GM21360 (cell line): ENCODE data around the gene ZNF827.

ENCODE experiments used
- ATAC-seq: cut with Tn5 transposase; IDR thresholded peaks from one replicate; pipeline ENCODE4 v1.9.1; 2021; ENCODE audit warnings: mild to moderate bottlenecking, moderate library complexity; ENCODE audit not compliant: unreplicated experiment

Gene ZNF827

DNA sequence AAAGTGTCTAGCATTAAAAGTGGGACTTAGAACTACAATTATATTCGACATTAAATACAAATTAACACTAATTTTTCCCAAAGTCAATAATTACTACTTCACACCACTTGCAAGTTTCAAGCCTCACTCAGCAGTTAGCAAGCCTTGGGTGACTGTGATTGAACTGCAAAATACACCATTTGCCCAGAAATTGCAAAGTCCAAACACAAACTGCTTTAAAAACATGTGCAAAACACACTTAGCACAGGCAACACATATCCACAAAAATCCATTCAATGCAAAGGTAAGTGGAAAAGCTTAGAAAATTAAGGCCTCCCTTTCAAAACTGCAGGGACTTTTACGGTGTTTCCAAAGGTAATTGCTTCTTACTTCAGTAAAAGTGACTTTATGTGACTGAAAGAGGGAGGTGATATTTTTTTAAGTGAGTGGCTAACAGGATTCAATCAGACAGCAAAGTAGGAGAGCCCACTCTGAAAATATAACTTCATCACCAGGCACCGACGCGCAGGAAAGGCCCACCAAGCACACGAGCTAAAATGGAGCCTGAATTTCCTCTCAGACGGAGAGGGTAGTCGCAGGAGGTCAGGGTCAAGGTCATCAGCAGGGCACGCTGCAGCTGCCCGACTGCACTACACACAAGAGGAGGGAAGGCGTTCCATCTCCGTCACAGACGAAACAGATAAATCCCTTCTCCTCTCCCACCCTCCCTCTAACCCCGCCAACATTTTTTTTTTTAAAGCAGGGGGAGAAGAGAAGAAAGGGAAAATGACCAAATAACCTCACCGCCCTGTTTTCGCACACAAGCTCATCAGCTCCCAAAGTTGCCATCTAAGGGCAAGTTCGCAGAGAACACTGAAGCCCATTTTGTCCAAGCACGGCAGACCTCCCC is 3.1 kb downstream of the ZNF827 start:
- ATAC-seq, result no peak

GRCh38 chr4:145934434-145935047 is 4.1 kb downstream of the ZNF827 start:
- ATAC-seq, result no peak

GRCh38 chr4:145933134-145933533 is 5.5 kb downstream of the ZNF827 start:
- no peak for ATAC-seq

- no peak for ATAC-seq
These were observed 7.2 kb downstream of the ZNF827 start for GRCh38 chr4:145931403-145931802.

DNA sequence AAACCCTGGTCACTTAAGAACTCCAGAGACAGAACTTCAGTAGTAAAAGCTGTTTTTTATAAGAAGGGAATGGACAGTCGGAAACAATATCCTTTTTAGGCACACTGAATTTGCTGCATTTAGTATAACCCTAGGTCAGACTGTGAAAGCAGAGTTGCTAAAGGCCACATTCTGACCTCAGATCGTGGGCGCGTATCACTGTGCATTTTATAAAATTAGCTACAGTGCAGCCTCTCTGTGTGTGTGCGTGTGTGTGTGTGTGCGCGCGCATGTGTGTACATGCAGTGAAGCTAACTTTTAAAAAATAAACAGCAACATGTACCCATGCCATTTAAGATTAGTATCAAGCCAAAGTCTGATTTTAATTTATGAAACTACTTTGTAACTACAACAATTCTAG is 8.0 kb downstream of the ZNF827 start:
- no peak for ATAC-seq

DNA sequence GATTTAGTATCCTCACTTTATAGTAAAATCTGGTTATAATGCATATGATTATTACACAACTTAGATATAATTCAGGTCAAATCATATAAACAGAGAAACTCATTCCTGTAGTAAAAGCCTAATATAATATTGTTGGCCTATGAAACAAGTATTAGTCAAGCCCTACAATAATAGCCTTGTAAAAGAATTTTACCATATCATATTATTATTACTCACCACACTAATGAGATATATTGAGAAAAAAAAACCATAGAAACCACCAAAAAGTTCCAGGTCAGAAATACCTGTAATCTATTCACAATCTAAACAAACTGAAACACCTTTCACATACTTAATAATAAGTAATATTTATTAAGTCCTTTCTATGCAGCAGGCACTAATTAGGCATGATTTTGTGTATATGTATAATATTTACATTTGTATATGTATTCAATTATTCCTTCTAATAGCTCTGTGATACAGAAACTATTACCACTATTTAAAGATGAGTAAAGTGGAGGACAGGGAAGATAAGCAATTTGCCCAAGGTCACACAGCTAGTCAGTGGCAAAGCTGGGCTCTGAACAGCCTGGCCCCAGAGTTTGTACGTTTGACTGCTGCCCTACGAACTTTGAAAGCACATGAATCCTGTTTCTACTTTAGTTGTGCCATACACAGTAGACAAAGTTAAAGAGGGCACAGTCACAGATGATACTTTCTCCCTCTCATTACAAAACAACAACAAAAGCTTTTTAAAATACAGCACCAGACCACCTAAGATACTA is 9.0 kb downstream of the ZNF827 start:
- no peak for ATAC-seq

- no peak for ATAC-seq
These were observed 9.9 kb downstream of the ZNF827 start for GRCh38 chr4:145928748-145929147.

- ATAC-seq, result no peak
These were observed 11.6 kb downstream of the ZNF827 start for GRCh38 chr4:145927030-145927429.

DNA sequence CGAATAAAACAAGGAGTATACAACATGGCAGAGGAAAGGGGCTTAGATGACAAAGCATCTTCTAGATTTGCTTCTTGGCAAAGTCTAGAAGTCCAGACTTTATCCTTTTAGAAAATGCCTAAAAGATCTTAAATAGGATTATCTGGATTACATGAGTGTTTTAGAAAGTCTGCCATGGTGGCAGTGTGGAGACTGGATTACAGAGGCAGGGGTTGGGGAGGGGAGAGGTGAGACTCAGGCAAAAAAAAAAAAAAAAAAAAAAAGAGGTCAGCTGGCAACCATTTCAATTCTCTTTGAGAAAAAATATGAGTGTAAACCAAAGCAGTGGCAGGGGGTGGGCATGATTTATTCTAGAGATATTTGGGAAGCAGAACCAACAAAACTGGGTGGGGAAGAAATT is 17.4 kb downstream of the ZNF827 start:
- ATAC-seq, result no peak

- no peak for ATAC-seq
These were observed 18.4 kb downstream of the ZNF827 start for GRCh38 chr4:145920205-145920604.

GRCh38 chr4:145912376-145912775 is 26.2 kb downstream of the ZNF827 start:
- ATAC-seq, result no peak

- ATAC-seq, result no peak
These were observed 28.9 kb downstream of the ZNF827 start for GRCh38 chr4:145909773-145910172.

- no peak for ATAC-seq
These were observed 29.3 kb downstream of the ZNF827 start for GRCh38 chr4:145909281-145909715.

DNA sequence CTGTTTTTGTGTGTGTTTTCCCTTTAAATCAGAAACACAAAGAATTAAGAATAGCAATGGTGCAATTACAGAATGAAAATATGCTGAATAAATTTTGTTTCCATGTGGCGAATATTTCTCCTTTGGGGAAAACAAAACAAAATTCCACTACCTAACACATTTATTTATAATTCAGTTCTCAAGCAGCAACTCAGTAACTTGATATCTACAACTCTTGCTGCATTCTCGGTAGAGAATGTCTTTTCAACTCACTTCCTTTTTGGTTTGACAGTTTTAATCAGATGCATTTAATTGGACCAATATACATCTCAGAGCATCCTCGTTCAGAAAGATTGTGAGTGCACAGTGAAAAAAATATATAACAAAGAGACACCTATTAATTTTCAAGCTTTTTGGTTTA is 30.8 kb downstream of the ZNF827 start:
- ATAC-seq, result no peak

DNA sequence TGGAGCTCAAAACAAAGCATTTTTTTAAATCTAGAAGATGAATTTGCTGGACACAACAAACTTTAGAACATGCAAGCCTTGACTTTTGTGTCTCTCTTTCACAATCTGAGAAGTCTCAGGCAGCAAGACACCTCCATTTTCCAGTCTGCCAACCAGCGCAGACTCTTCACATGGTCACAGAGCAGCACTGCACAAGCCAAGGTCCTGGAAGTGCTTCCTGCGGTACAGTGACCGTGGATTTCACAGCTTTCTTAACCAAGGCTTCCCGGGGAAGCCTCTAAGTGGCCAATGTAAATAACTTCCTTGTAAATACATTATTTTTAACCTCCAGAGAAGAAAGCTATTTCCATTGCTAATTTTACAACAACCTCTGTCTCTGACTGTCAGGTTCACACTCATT is 31.2 kb downstream of the ZNF827 start:
- no peak for ATAC-seq

GRCh38 chr4:145904413-145905177 is 34.0 kb downstream of the ZNF827 start:
- ATAC-seq, result no peak

DNA sequence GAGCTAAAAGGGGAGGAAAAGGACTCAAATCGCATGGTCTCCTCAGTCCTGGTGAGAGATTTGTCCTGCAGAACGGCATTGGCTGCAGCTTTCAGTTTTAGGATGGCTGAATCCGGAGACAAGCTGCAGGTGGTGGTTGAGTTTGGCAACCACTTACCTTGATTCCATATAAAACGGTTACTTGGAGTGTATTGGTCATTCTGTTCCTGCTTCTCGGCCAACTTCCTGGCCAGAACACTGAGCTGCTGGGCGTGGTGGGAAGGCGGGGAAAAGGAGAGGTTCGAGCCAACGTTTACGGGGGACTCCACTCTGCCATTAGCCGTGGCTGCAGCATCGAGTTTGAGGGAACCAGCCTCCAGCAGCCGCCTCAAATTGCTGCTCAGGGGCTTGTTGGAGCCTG is 36.1 kb downstream of the ZNF827 start:
- ATAC-seq, result no peak

DNA sequence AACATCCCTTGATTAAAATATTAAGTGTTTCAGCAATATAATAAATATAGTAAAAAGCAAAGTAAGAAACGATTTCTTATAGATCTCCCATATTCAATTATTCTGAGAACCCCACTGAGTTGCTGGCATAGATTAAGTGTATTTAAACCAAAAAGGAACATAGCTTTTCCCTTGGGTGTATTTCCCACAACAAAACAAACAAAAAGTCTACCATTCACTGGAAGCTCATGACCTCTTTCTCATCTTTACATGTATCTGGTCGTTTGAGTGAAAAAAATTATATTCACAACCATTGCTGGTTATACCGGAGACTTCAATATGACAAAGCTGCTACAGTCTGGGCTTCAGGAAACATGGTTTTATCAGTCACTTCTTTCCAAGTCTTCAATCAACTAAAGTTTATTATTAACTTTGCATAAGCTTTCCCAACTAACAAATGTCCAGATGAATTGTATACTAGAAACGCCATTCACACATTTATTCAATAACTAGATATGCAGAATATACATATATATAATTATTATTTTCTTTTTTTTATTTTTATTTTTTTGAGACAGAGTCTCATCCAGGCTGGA is 38.6 kb downstream of the ZNF827 start:
- ATAC-seq, result no peak

- ATAC-seq, result no peak
These were observed 39.6 kb downstream of the ZNF827 start for GRCh38 chr4:145898926-145899531.

DNA sequence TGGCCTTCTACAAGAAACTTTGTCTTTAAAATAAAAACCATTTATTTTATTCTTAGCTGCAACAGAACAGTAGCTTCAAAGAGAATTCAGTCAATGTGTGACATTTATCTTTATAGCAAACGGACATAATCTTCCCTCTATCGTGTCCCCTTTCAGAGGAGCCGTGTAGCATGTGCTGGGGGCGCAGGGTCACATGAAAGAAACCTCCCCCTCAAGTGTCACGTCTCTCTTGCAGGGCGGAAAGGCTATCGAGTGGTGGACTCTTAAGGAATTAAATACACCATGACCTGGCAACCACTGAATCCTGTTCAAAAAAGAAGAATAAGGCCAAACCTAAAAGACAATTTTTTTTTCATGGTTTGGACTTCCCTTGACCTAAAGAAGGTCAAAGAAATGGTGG is 40.2 kb downstream of the ZNF827 start:
- no peak for ATAC-seq
